ENCODE results near the gene EMILIN2.
"Not testable (repeated sequence)": the region's sequence is repeated elsewhere in the genome, so short reads cannot be mapped to it uniquely, and the experiment has no call there.

Gene EMILIN2

DNA sequence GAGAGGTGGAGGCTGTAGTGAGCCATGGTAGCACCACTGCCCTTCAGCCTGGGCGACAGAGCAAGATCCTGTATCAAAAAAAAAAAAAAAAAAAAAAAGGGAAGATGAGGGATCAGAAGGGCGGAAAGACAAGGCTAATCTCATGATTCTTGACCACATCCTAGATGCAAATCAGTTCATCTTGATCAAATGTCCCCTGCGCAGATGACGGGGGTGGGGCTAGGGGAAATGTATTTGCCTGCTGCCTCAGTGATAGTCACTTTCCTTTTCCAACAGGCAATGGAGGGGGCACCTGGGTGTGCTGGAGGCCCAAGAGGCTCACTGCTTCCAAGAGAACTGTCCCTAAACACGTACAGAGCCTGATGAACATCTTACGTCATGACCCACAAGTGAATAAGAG lies 3.7 kb upstream of the EMILIN2 start:
- no peak for DNase-seq (ENCODE audit: low read depth)
- H3K4me3 ChIP-seq (ENCODE audit: control insufficient read depth, low read depth, low read length), result no peak overlapping the region
- TF ChIP-seq, protein P1, sequence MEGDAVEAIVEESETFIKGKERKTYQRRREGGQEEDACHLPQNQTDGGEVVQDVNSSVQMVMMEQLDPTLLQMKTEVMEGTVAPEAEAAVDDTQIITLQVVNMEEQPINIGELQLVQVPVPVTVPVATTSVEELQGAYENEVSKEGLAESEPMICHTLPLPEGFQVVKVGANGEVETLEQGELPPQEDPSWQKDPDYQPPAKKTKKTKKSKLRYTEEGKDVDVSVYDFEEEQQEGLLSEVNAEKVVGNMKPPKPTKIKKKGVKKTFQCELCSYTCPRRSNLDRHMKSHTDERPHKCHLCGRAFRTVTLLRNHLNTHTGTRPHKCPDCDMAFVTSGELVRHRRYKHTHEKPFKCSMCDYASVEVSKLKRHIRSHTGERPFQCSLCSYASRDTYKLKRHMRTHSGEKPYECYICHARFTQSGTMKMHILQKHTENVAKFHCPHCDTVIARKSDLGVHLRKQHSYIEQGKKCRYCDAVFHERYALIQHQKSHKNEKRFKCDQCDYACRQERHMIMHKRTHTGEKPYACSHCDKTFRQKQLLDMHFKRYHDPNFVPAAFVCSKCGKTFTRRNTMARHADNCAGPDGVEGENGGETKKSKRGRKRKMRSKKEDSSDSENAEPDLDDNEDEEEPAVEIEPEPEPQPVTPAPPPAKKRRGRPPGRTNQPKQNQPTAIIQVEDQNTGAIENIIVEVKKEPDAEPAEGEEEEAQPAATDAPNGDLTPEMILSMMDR (conservative IDR thresholded peaks at IDR 0.05; ENCODE audit: control insufficient read depth, insufficient read depth, low read depth, low read length), result no peak

DNA sequence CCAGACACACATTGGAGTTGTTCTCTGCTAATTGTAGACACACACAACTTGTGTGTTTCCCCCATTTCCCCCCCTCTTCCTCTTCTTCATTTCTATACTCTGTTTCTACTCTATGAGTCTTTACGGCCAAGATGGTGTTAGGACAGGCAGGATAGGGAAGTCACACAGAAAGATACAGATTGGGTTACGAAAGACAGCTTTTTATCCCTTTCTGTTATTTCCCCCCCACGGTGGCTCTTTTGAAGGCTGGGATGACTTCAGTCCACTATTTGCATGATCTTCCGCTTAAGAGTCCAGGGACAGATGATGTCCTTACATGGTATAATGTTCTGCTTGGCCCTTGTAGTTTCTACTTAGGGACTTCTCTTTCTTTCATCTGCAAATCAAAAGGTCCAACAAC lies 1.6 kb upstream of the EMILIN2 start:
- TF ChIP-seq, protein P1 (conservative IDR thresholded peaks at IDR 0.05; ENCODE audit: control insufficient read depth, insufficient read depth, low read depth, low read length), result no peak
- H3K4me3 ChIP-seq (ENCODE audit: control insufficient read depth, low read depth, low read length), result no peak overlapping the region
- DNase-seq (ENCODE audit: low read depth), result no peak

DNA sequence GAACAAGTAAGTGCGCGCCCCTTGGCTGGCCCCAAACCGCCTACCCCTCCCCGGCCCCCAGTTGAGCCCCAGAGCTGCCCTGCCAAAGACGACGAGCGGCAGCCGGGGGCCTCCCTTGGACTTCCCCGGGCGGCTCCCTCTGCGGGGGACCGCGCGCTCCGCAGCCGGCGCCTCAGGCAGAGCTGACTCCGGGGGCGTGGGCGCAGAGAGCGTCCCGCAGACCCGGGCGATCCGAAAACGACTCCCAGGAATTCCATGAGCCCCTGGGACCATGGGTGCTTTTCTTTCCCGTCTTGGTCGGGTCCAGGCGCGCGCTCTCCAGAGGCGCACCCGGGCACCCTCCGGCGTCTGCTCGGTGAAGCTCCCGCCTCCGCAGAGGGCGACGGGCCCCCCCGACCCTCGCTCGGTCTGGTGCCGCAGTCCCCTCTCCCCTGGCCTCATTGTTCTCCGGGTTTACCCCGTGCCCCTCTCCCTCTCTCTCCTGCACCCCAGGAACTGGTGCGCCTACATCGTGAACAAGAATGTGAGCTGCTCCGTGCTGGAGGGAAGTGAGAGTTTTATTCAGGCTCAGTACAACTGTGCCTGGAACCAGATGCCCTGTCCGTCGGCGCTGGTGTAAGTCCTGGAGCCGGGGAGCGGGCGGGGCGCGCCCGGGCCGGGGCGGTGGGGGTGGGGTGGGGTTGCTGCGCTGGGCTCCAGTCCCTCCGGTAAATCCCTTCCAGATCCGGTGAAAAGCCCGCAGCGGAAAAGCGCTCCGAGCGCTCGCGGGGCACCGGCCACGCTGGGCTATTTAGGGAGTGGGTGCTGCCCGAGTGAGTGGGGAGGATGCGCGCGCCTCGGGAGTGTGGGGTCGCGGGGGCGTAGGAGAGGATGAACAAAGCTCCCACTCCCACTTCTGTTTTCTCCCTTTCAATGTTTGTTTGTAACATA lies 776 bp downstream of the EMILIN2 start:
- TF ChIP-seq, protein P1 (conservative IDR thresholded peaks at IDR 0.05; ENCODE audit: control insufficient read depth, insufficient read depth, low read depth, low read length), result no peak
- peak overlapping the region; percentile 51 for H3K4me3 ChIP-seq (ENCODE audit: control insufficient read depth, low read depth, low read length)
- DNase-seq (ENCODE audit: low read depth), result peak; percentile 39

DNA sequence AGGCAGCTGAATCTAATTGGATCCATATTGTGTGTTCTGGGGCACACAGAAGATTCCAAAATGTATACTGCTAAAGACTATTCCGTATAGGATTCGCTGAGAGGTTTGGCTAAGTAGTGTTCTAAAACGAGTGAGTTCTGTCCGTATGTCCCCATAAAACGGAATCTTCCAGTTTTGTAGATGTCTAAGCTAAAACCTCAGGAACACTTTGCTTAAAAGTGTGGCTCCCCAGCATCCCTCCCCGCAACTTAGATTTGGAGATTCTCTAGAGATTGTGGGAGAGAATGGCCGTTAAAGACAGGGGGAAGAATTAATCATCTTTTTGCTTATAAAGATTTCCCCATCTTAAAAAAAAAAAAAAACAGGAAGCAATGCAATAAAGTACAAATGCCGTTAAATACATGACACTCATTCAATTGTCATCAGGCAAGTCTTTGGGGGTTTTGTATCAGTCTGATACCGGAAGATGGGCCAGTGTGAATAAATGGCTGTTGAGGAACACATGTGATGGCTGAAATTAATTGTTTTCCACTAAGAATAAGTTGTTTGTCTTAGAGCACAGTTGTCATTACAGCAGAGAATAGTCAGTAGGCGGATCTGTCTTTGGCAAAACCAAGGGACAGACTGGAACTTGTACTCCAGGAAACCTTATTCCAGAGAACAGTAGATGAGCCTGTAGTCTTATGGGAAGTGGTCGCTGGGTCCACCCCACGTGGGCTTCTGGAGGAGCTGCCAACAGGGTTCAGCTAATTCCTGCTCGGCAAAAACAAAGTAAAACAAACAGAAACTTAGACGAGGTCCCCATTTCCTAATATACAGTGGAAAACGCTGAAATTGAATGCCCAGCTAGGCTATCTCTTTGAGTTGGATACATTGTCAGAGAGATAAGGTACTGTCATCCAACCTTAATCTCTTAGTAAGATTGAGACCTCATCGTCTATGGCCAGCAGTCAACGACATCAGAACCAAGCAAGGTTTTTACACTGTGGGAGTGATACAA lies 1.7 kb downstream of the EMILIN2 start:
- TF ChIP-seq, protein P1 (conservative IDR thresholded peaks at IDR 0.05; ENCODE audit: control insufficient read depth, insufficient read depth, low read depth, low read length), result no peak
- peak overlapping the region; percentile 51 for H3K4me3 ChIP-seq (ENCODE audit: control insufficient read depth, low read depth, low read length)
- DNase-seq (ENCODE audit: low read depth), result no peak

DNA sequence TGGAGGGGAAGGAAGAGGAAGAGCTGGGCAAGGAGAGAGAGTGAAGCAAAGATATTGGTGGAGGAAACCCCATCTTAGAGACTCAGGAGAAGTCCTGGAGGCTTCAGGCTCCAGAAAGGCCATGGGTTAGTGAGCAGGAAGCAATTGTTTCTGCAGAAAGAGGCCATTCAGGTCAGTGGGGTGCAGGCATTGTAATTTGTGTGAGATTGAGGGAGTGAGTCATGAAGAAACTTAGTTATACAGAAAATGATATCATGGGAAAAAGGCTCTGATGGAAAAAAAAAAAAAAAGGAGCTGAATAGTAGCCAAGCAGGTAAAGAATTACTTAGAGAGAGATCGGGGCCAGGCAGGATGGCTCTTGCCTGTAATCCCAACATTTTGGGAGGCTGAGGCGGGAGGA lies 4.0 kb downstream of the EMILIN2 start:
- TF ChIP-seq, protein P1 (conservative IDR thresholded peaks at IDR 0.05; ENCODE audit: control insufficient read depth, insufficient read depth, low read depth, low read length), result no peak

DNA sequence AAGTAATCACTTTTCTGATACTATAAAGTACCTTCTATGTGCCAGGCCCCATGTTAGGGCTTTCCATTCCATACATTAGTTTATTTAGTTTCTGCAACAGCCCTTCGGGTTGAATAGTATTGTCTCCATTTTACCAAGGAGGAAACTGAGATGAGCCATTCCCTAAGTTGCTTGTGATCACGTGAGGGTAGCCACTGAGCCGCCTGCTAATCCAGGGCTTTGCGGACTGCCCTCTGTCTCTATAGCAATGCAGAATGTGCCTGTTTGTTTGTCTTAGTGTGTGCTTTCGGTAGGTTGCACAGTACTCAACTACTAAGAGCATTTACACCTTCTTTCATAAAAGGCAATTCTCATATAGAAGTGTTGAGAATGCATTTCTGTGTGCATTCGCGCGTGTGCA lies 5.0 kb downstream of the EMILIN2 start:
- TF ChIP-seq, protein P1 (conservative IDR thresholded peaks at IDR 0.05; ENCODE audit: control insufficient read depth, insufficient read depth, low read depth, low read length), result no peak
- H3K4me3 ChIP-seq (ENCODE audit: control insufficient read depth, low read depth, low read length), result no peak overlapping the region
- no peak for DNase-seq (ENCODE audit: low read depth)

More for the DNA sequence above, 4.0 kb downstream of the EMILIN2 start:
- no peak for DNase-seq (ENCODE audit: low read depth)
- H3K4me3 ChIP-seq (ENCODE audit: control insufficient read depth, low read depth, low read length), result no peak overlapping the region

DNA sequence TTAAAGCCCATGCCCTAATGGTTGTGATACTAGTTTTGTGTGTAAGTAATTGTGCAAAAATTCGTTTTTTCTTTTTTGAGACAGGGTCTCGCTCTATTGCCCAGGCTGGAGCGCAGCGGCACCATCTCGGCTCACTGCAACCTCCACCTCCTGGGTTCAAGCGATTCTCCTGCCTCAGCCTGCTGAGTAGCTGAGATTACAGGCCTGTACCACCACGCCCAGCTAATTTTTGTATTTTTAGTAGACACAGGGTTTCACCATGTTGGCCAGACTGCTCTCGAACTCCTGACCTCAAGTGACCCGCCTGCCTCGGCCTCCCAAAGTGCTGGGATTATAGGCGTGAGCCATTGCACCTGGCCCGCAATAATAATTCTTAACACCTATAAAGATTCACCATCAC lies 5.7 kb downstream of the EMILIN2 start:
- DNase-seq (ENCODE audit: low read depth); H3K4me3 ChIP-seq (ENCODE audit: control insufficient read depth, low read depth, low read length): not testable (repeated sequence)
